Measurements from ENCODE around the gene PHIP.
A peak's percentile ranks its signal among the peaks of the same experiment; 100 is the strongest.

The PHIP gene

DNA sequence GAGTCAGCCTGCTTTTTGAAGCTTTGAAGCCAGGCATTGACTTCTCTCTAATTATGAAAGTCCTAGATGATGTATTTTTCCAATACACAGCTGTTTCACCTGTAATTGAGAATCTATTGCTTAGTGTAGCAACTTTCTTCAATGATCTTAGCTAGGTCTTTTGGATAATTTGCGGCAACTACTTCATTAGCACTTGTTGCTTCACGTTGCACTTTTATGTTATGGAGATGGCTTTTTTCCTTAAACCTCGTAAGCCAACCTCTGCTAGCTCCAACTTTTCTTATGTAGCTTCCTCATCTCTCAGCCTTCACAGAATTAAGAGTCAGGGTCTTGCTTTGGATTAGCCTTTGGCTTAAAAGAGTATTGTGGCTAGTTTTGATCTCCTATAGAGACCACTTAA is 44.8 kb downstream of the PHIP start:
- TF ChIP-seq, protein P1, sequence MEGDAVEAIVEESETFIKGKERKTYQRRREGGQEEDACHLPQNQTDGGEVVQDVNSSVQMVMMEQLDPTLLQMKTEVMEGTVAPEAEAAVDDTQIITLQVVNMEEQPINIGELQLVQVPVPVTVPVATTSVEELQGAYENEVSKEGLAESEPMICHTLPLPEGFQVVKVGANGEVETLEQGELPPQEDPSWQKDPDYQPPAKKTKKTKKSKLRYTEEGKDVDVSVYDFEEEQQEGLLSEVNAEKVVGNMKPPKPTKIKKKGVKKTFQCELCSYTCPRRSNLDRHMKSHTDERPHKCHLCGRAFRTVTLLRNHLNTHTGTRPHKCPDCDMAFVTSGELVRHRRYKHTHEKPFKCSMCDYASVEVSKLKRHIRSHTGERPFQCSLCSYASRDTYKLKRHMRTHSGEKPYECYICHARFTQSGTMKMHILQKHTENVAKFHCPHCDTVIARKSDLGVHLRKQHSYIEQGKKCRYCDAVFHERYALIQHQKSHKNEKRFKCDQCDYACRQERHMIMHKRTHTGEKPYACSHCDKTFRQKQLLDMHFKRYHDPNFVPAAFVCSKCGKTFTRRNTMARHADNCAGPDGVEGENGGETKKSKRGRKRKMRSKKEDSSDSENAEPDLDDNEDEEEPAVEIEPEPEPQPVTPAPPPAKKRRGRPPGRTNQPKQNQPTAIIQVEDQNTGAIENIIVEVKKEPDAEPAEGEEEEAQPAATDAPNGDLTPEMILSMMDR (IDR thresholded peaks at IDR 0.05; ENCODE audit: insufficient read depth, low read length, missing control alignments): no peak
- CTCF ChIA-PET: interaction anchor here (0.7 kb wide), 1 partner anchor 12 kb away, joined by 3 read pairs; no protein-coding TSS in a partner anchor
- no peak overlapping the region for H3K4me3 ChIP-seq (ENCODE audit: low read depth, low read length)
- POLR2A ChIA-PET: no interaction called here
- no peak for DNase-seq (ENCODE audit: low read depth, low spot score)

DNA sequence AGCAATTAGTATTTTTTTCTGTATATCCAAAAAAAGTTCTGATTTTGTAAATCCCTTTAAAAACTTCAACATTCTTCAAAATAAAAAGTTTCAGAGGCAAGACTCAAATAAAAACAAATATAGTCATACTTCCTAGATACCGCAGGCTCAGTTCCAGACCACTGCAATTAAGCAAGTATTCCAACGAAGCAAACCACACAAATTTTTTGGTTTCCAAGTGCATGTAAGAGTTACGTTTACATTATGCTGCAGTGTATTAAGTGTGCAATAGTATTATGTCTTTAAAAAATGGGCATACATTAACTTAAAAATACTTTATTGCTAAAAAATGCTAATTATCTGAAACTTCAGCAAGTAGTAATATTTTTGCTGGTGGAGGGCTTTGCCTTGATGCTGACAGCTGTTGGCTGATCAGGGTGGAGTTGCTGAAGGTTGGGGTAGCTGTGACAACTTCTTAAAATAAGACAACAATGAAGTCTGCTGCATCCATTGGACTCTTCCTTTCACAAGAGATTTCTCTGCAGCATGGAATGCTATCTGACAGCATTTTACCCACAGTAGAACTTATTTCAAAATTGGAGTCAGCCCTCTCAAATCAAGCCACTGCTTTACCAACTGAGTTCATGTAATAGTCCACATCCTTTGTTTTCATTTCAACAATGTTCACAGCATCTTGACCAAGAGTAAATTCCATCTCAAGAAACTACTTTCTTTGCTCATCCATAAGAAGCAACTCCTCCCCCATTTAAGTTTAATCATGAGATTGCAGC is 46.0 kb downstream of the PHIP start:
- H3K4me3 ChIP-seq (ENCODE audit: low read depth, low read length): no peak overlapping the region
- POLR2A ChIA-PET: no interaction called here
- TF ChIP-seq, protein P1 (IDR thresholded peaks at IDR 0.05; ENCODE audit: insufficient read depth, low read length, missing control alignments): no peak
- CTCF ChIA-PET: interaction anchor here (0.8 kb wide), 1 partner anchor 10 kb away, joined by 3 read pairs; no protein-coding TSS in a partner anchor
- DNase-seq (ENCODE audit: low read depth, low spot score): peak; percentile 75

DNA sequence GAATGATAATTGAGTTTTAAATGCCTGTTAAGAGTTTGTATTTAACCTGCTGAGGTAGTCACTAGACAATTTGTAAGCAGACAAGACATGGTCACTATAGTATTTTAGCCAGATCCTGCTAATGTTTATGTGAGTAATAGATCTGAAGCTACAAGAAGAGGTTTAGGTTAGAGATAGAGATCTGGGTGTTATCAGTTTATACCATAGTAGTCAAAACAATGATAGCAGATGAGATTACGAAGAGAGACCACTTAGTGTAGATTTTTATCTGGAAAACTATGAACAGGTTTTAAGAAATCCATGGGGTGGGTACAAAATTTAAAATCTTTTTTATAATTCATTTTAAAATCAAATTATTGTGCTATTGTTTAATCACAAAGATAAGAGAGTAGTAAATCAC is 47.5 kb downstream of the PHIP start:
- DNase-seq (ENCODE audit: low read depth, low spot score): no peak
- H3K4me3 ChIP-seq (ENCODE audit: low read depth, low read length): no peak overlapping the region
- ChIA-PET CTCF (no interaction called here), POLR2A (no interaction called here)
- TF ChIP-seq, protein P1 (IDR thresholded peaks at IDR 0.05; ENCODE audit: insufficient read depth, low read length, missing control alignments): no peak

DNA sequence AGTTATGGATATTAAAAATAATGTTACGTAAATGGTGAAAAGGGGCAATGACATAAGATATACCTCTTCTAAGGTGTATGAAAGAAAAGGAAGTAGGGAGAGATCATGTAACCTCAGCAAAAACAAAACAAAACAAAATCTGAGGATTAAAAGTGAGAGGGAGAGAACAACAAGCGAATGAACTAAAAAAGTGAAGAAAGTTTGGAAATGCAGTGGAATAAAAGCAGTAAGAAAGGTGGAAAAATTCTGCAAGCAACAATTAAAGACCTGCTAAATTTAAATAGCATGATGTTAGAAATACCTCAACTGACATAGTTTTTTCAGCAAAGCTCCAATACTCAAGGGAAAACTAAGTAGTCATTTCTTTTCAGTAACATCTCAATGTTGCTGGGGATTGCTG is 48.0 kb downstream of the PHIP start:
- ChIA-PET POLR2A (no interaction called here), CTCF (no interaction called here)
- TF ChIP-seq, protein P1 (IDR thresholded peaks at IDR 0.05; ENCODE audit: insufficient read depth, low read length, missing control alignments): no peak

DNA sequence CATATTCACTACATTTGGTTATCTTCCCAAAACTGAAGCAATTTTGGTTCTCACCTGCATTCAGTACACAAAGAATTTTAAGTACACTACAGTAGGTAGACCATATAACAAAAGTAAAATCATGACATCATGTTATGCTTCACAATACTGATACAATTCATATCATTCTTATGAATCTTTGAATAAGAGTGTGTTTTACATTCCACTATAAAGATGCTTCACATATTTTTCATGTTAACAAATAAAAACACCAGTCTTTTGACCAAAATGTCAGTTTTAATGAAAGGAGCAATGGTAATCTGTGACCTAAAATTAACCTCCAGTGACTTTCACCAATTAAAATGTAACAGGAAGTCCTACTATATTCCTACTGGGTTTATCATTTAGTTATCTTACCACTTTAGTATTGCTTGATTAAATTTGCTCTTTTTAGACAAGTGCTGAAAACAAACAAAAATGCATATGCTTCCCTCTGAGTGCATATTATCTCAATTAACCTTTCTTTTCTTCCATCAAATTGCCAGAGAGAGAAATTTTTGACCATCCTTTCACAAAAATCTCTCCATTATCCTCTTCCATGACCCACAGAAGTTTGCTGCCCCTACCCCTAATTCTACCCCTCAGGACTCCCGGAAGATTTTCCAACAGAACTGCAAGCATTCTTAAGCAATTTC is 49.3 kb downstream of the PHIP start:
- TF ChIP-seq, protein P1 (IDR thresholded peaks at IDR 0.05; ENCODE audit: insufficient read depth, low read length, missing control alignments): no peak
- DNase-seq (ENCODE audit: low read depth, low spot score): no peak
- ChIA-PET POLR2A (no interaction called here), CTCF (no interaction called here)
- H3K4me3 ChIP-seq (ENCODE audit: low read depth, low read length): no peak overlapping the region

More for the DNA sequence above, 48.0 kb downstream of the PHIP start:
- DNase-seq (ENCODE audit: low read depth, low spot score): no peak
- no peak overlapping the region for H3K4me3 ChIP-seq (ENCODE audit: low read depth, low read length)

DNA sequence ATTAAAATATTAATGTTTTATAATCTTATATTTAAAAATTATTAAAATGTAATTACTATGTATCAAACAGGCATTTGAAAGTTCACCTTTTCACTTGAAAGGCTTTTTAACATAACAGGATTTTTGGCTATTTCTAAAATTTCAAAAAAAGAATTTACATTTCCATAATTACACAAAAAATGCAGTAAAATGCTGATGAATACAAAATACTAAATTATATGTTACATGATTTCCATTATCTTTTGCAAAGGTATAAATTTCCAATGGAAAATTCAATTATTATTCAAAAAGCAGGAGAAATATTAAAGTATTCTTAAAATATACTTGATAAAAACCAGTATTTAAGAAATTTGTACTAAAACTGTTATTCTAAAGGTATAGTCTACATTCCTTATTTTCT is 66.1 kb downstream of the PHIP start:
- no peak for DNase-seq (ENCODE audit: low read depth, low spot score)
- no peak overlapping the region for H3K4me3 ChIP-seq (ENCODE audit: low read depth, low read length)
- TF ChIP-seq, protein P1 (IDR thresholded peaks at IDR 0.05; ENCODE audit: insufficient read depth, low read length, missing control alignments): no peak
- CTCF ChIA-PET: no interaction called here
- POLR2A ChIA-PET: no interaction called here
